ENCODE measurements around the gene PYM1. TPM values are rescaled to one million over a fixed set of nuclear protein-coding genes. Genes with fewer than 3 reads are reported as not detected.

The PYM1 gene
- total and polyA plus RNA-seq, 2 of the 8 experiments (the other 6 are each of a cell fraction or from before 2014, with no cell fraction given) = 38.7 to 58.5 TPM

- TF ChIP-seq NANOG (IDR thresholded peaks at IDR 0.05; ENCODE audit: insufficient read depth, low read depth, low read length, poor library complexity, severe bottlenecking) (no peak), CREB1 (IDR thresholded peaks at IDR 0.05) (no peak), HDAC2 (IDR thresholded peaks at IDR 0.05; ENCODE audit: borderline replicate concordance in 1 of 2, low read depth in 2 of 2, low read length in 2 of 2) (no peak), SIX5 (IDR thresholded peaks at IDR 0.05; ENCODE audit: low read depth, low read length) (no peak), HDAC6 (IDR thresholded peaks at IDR 0.05; ENCODE audit: low read depth, low read length) (no peak), NRF1 (IDR thresholded peaks at IDR 0.05; ENCODE audit: low read depth, low read length) (no peak)
Measured at GRCh38 chr12:55942577-55943136, 15.0 kb upstream of the PYM1 start (continued).

All from H1 (cell line).